ENCODE results near the gene ARMC7. TPM values are rescaled to one million over a fixed set of nuclear protein-coding genes. Genes with fewer than 3 reads are reported as not detected.
"Not testable (repeated sequence)": the region's sequence is repeated elsewhere in the genome, so short reads cannot be mapped to it uniquely, and the experiment has no call there.

ARMC7 gene
- total and polyA plus RNA-seq, 4 experiments from 2014 or later = 1.3 to 21.9 (median 11.7) TPM

DNA sequence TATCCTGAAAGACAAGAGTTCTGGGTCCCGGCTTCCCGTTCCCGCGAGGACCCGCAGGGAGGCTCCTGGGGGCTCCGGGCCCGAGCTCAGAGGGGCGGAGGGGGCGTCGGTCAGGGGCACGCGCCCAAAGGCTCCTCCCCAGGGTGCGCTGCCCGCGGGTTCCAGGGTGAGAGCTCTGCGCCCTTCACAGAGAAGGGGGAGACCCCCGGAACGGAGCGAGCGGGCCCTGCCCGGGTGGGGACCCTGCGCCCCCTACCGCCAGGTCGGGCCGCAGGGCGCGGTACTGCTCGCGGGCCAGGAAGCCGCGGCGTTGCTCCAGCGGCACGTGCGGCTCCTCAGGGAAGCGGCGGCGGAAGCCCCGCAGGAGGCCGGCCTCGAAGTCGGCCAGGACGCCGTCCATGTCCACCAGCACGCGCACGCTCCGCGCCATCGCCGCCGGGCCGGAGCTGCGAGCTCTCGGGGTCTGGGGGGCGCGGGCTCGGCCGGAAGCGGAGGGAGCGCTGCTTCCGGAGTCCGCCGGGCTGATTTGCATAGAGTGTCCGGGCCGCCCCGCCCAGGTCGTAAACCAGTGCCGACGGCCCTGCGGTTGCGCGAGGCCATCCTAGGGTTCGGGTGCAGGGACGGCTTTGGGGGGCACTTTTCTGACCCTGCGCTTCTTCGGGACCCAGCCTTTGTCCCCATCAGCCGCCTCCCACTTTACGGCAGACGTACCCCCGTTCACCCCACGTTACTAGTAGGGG is 21.7 kb downstream of the ARMC7 start, which contains the start of gene NT5C:
NT5C (minus strand) TSS at position 465 of the 740 bp plus-strand sequence; CDS start at position 430, 35 bp downstream.
- Histone ChIP-seq H3K36me3 (ENCODE audit: insufficient read depth, low read length) (peaks cover 5% of the 10 kb centered on the region), H3K4me3 (ENCODE audit: low read length in 2 of 2) (peak within 1 kb of the TSS; percentile 61 to 74), H3K27me3 (ENCODE audit: insufficient read depth, low read length) (no peaks in the 10 kb centered on the region), H3K4me1 (ENCODE audit: insufficient read depth, low read length) (peaks cover 16% of the 10 kb centered on the region), H3K27ac (ENCODE audit: low read depth, low read length) (peak within 1 kb of the TSS; percentile 80), H3K9me3 (ENCODE audit: control insufficient read depth in 1 of 2, low read length in 2 of 2) (no peaks in the 10 kb centered on the region)
- Mint-ChIP-seq H3K27me3 (no peaks in the 10 kb centered on the region), H3K36me3 (peaks cover 0 to 19% of the 10 kb centered on the region in 2 donors), H3K4me3 (peak within 1 kb of the TSS; percentile 87 to 91 (median 90)), H3K27ac (peak within 1 kb of the TSS; percentile 81 to 92 (median 88)), H3K9me3 (no peaks in the 10 kb centered on the region), H3K4me1 (peaks cover 8 to 19% (median 11%) of the 10 kb centered on the region in 4 donors)
- peak in 4 of 5 donors; percentile 38 to 60 (median 49) for DNase-seq
- intact Hi-C loops (cut with micrococcal nuclease) = loop anchor here (1.0 to 5.0 kb wide), 5 partner anchors 17 to 70 kb away; partner anchors contain the start of gene ARMC7
- CTCF ChIA-PET (ENCODE audit: partially characterized antibody) = interaction anchor here (0.7 to 5.8 kb wide), 18 partner anchors 10 to 169 kb away, joined by 3 to 127 read pairs (median 8); partner anchors contain the start of genes ARMC7, JPT1 and MRPL58
- POLR2A ChIA-PET (ENCODE audit: partially characterized antibody) = interaction anchor here (0.5 to 6.9 kb wide), 21 partner anchors 8 to 635 kb away, joined by 3 to 97 read pairs (median 6); partner anchors contain the start of genes ARMC7, GGA3, GRB2 and JPT1

DNA sequence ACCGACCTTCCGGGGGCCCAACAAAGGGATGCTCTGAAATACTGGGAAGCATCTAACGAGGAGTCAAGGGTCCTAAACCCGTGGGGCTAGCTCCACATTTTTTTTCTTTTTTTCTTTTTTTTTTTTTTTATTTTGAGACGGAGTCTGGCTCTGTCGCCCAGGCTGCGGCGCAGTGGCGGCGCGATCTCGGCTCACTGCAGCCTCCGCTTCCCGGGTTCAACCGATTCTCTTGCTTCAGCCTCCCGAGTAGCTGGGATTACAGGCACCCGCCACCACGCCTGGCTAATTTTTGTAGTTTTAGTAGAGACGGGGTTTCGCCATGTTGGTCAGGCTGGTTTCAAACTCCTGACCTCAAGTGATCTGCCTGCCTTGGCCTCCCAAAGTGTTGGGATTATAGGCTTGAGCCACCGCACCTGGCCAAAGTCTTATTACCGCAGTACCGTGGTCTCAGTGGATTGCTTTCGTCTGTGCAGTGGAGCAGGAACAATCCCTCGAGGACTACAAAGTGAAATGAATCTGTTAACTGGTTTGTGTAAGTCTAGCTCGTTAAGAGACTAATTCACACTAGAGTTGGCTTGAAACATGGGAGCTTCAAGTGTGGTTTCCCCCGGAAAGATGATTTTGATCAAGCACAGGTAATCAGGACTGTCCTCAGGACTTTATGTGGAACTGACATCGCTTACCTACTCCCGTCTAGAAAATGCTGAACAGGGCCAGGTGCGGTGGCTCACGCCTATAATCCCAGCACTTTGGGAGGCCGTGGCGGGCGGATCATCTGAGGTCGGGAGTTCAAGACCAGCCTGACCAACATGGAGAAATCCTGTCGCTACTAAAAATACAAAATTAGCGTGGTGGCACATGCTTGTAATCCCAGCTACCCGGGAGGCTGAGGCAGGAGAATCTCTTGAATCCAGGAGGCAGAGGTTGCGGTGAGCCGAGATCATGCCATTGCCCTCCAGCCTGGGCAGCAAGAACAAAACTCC is 22.5 kb downstream of the ARMC7 start:
- Mint-ChIP-seq H3K4me1 (peaks cover 8 to 18% (median 11%) of the 10 kb centered on the region in 4 donors), H3K4me3 (peak overlapping the region; percentile 84 to 91 (median 86)), H3K36me3 (peaks cover 0 to 20% of the 10 kb centered on the region in 2 donors), H3K27ac (peak overlapping the region; percentile 71 to 87 (median 79))
- Histone ChIP-seq H3K4me1 (ENCODE audit: insufficient read depth, low read length) (peaks cover 16% of the 10 kb centered on the region), H3K27ac (ENCODE audit: low read depth, low read length) (peak overlapping the region; percentile 80), H3K4me3 (ENCODE audit: low read length in 2 of 2) (peak overlapping the region in 1 of 2 donors; percentile 74)
- intact Hi-C loops (cut with micrococcal nuclease) = loop anchor here (5.0 kb wide), 1 partner anchor 40 kb away; no protein-coding TSS in a partner anchor
- not testable (repeated sequence) for H3K27me3 ChIP-seq (ENCODE audit: insufficient read depth, low read length); H3K27me3 Mint-ChIP-seq; H3K9me3 Mint-ChIP-seq; DNase-seq; H3K9me3 ChIP-seq (ENCODE audit: control insufficient read depth in 1 of 2, low read length in 2 of 2); H3K36me3 ChIP-seq (ENCODE audit: insufficient read depth, low read length)
- ChIA-PET POLR2A (ENCODE audit: partially characterized antibody) (interaction anchor here (0.9 to 6.9 kb wide), 15 partner anchors 8 to 274 kb away, joined by 3 to 97 read pairs (median 6); partner anchors contain the start of genes ARMC7, GGA3, GRB2 and JPT1), CTCF (ENCODE audit: partially characterized antibody) (interaction anchor here (1.0 to 5.8 kb wide), 14 partner anchors 9 to 170 kb away, joined by 3 to 127 read pairs (median 9); partner anchors contain the start of genes ARMC7 and JPT1)

DNA sequence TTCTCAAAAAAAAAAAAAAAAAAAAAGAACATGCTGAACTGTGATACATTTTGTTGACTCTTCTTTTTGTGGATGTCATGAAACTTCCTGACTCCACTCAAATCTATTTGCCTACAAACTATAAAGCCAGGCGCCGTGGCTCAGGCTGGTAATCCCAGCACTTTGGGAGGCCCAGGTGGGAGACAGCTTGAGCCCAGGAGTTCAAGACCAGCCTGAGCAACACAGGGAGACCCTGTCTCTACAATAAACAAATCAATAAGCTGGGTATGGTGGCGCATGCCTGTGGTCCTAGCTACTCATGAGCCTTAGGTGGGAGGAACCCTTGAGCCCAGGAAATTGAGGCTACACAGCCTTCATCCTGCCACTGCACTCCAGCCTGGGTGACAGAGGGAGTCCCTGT is 23.2 kb downstream of the ARMC7 start:
- ChIA-PET POLR2A (ENCODE audit: partially characterized antibody) (interaction anchor here (1.1 to 6.9 kb wide), 4 partner anchors 12 to 47 kb away, joined by 3 to 97 read pairs (median 8); partner anchors contain the start of gene ARMC7), CTCF (ENCODE audit: partially characterized antibody) (interaction anchor here (1.0 to 5.8 kb wide), 6 partner anchors 12 to 80 kb away, joined by 3 to 127 read pairs (median 14); partner anchors contain the start of gene ARMC7)
- peaks cover 5% of the 10 kb centered on the region for H3K36me3 ChIP-seq (ENCODE audit: insufficient read depth, low read length)
- peak overlapping the region in 1 of 7 donors; percentile 61 for H3K27ac Mint-ChIP-seq
- no peak for DNase-seq
- H3K27me3 Mint-ChIP-seq = no peaks in the 10 kb centered on the region
- intact Hi-C loops (cut with micrococcal nuclease) = loop anchor here (5.0 kb wide), 1 partner anchor 39 kb away; no protein-coding TSS in a partner anchor
- H3K4me1 ChIP-seq (ENCODE audit: insufficient read depth, low read length) = peaks cover 16% of the 10 kb centered on the region
- no peak overlapping the region for H3K27ac ChIP-seq (ENCODE audit: low read depth, low read length)
- peaks cover 8 to 18% (median 11%) of the 10 kb centered on the region in 4 donors for H3K4me1 Mint-ChIP-seq
- no peaks in the 10 kb centered on the region for H3K9me3 ChIP-seq (ENCODE audit: control insufficient read depth in 1 of 2, low read length in 2 of 2)
- no peaks in the 10 kb centered on the region for H3K27me3 ChIP-seq (ENCODE audit: insufficient read depth, low read length)
- peak overlapping the region in 4 of 8 donors; percentile 10 to 90 (median 36) for H3K4me3 Mint-ChIP-seq
- H3K4me3 ChIP-seq (ENCODE audit: low read length in 2 of 2) = no peak overlapping the region
- no peaks in the 10 kb centered on the region for H3K9me3 Mint-ChIP-seq
- peaks cover 0 to 20% of the 10 kb centered on the region in 2 donors for H3K36me3 Mint-ChIP-seq

DNA sequence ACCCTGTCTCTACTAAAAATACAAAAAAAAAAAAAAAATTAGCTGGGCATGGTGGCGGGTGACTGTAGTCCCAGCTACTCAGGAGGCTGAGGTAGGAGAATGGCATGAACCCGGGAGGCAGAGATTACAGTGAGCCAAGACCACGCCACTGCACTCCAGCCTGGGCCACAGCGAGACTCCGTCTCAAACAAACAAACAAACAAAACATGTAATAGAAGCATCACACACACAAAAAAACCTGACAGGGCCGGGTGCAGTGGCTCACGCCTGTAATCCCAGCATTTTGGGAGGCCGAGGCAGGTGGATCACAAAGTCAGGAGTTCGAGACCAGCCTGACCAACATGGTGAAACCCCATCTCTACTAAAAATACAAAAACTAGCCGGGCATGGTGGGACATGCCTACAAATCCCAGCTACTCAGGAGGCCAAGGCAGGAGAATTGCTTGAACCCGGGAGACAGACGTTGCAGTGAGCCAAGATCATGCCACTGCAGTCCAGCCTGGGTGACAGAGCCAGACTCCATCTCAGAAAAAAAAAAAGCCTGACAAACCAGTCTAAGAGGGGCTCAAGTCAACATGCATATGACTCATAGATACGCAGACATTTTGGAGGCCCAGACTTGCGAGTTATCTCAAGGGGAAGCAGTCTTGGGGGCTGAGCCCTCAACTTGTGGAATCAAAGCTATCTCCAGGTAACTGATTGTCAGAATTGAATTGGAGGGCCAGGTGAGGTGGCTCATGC is 24.0 kb downstream of the ARMC7 start:
- not testable (repeated sequence) for DNase-seq; H3K9me3 ChIP-seq (ENCODE audit: control insufficient read depth in 1 of 2, low read length in 2 of 2); H3K27me3 Mint-ChIP-seq; H3K27ac ChIP-seq (ENCODE audit: low read depth, low read length); H3K36me3 ChIP-seq (ENCODE audit: insufficient read depth, low read length); H3K4me3 Mint-ChIP-seq; H3K9me3 Mint-ChIP-seq; H3K4me3 ChIP-seq (ENCODE audit: low read length in 2 of 2); H3K27me3 ChIP-seq (ENCODE audit: insufficient read depth, low read length)
- peak overlapping the region in 2 of 7 donors; percentile 12 to 17 for H3K27ac Mint-ChIP-seq
- peaks cover 0 to 20% of the 10 kb centered on the region in 2 donors for H3K36me3 Mint-ChIP-seq
- ChIA-PET POLR2A (ENCODE audit: partially characterized antibody) (interaction anchor here (1.1 to 6.9 kb wide), 3 partner anchors 11 to 21 kb away, joined by 3 to 97 read pairs (median 4); partner anchors contain the start of genes ARMC7 and JPT1), CTCF (ENCODE audit: partially characterized antibody) (interaction anchor here (1.1 to 5.8 kb wide), 3 partner anchors 10 to 69 kb away, joined by 4 to 127 read pairs (median 17); partner anchors contain the start of gene ARMC7)
- peaks cover 16% of the 10 kb centered on the region for H3K4me1 ChIP-seq (ENCODE audit: insufficient read depth, low read length)
- peaks cover 7 to 18% (median 10%) of the 10 kb centered on the region in 4 donors for H3K4me1 Mint-ChIP-seq
- intact Hi-C loops (cut with micrococcal nuclease) = loop anchor here (5.0 kb wide), 1 partner anchor 39 kb away; no protein-coding TSS in a partner anchor

DNA sequence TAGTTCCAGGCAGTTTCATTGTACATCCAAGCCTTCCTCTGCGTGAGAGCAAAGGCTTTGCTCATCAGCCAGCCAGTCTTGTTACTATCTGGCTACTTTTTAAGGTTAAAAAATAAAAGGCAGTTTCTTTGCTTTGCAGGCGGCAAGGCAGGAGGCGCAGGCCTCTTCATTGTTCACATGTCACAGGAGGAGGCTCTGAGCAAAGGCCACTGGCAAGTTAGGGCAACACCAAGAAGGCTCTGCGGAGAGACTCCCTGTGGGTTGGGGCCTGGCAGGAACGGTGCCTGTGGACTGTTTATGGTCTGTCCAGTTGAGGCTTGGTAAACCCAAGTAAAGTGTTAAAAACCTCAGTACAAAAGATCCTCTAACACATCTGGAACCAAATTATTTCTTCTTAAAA is 25.7 kb downstream of the ARMC7 start:
- CTCF ChIA-PET (ENCODE audit: partially characterized antibody) = interaction anchor here (0.6 kb wide), 1 partner anchor 66 kb away, joined by 3 read pairs; no protein-coding TSS in a partner anchor
- Histone ChIP-seq H3K27ac (ENCODE audit: low read depth, low read length) (no peak overlapping the region), H3K27me3 (ENCODE audit: insufficient read depth, low read length) (no peaks in the 10 kb centered on the region), H3K4me3 (ENCODE audit: low read length in 2 of 2) (no peak overlapping the region), H3K36me3 (ENCODE audit: insufficient read depth, low read length) (no peaks in the 10 kb centered on the region), H3K9me3 (ENCODE audit: control insufficient read depth in 1 of 2, low read length in 2 of 2) (no peaks in the 10 kb centered on the region), H3K4me1 (ENCODE audit: insufficient read depth, low read length) (peaks cover 11% of the 10 kb centered on the region)
- Mint-ChIP-seq H3K4me1 (peaks cover 8 to 22% (median 11%) of the 10 kb centered on the region in 4 donors), H3K9me3 (no peaks in the 10 kb centered on the region), H3K36me3 (peaks cover 3 to 18% of the 10 kb centered on the region in 2 donors), H3K27ac (peak overlapping the region in 5 of 7 donors; percentile 3 to 83 (median 36)), H3K4me3 (peak overlapping the region in 1 of 8 donors; percentile 63), H3K27me3 (no peaks in the 10 kb centered on the region)
- POLR2A ChIA-PET (ENCODE audit: partially characterized antibody) = interaction anchor here (1.5 to 1.8 kb wide), 2 partner anchors 19 to 22 kb away, joined by 3 to 4 read pairs; partner anchors contain the start of gene JPT1
- intact Hi-C loops (cut with micrococcal nuclease) = no loop called here
- no peak for DNase-seq

DNA sequence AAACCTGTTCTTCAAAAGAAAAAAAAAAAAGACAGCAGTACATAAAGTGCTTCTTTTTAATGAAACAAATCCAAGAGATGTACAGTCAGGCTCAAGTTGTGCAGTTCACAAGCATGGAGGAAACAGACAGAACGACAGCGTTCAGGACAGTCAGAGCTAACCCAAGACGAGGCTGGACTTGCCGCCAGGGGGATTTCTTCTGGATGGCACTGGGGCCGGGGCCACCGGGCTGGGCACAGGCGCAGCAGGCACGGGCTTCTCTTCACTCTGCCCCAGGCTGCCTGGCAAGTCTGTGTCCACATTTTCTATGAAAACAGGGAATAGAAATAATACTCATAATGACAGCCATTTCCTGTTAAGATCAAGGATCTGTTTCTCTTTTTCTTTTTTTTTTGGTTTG is 26.2 kb downstream of the ARMC7 start:
- peak overlapping the region in 1 of 8 donors; percentile 43 for H3K4me3 Mint-ChIP-seq
- H3K36me3 Mint-ChIP-seq = peaks cover 3 to 15% of the 10 kb centered on the region in 2 donors
- peak overlapping the region in 3 of 7 donors; percentile 11 to 72 (median 35) for H3K27ac Mint-ChIP-seq
- no peak for DNase-seq
- peaks cover 13% of the 10 kb centered on the region for H3K4me1 ChIP-seq (ENCODE audit: insufficient read depth, low read length)
- H3K27me3 ChIP-seq (ENCODE audit: insufficient read depth, low read length) = no peaks in the 10 kb centered on the region
- no peak overlapping the region for H3K27ac ChIP-seq (ENCODE audit: low read depth, low read length)
- ChIA-PET CTCF (ENCODE audit: partially characterized antibody) (interaction anchor here (0.6 kb wide), 1 partner anchor 65 kb away, joined by 3 read pairs; no protein-coding TSS in a partner anchor), POLR2A (ENCODE audit: partially characterized antibody) (interaction anchor here (1.5 kb wide), 1 partner anchor 22 kb away, joined by 3 read pairs; no protein-coding TSS in a partner anchor)
- no peaks in the 10 kb centered on the region for H3K9me3 Mint-ChIP-seq
- no peaks in the 10 kb centered on the region for H3K36me3 ChIP-seq (ENCODE audit: insufficient read depth, low read length)
- H3K9me3 ChIP-seq (ENCODE audit: control insufficient read depth in 1 of 2, low read length in 2 of 2) = no peaks in the 10 kb centered on the region
- no peak overlapping the region for H3K4me3 ChIP-seq (ENCODE audit: low read length in 2 of 2)
- no peaks in the 10 kb centered on the region for H3K27me3 Mint-ChIP-seq
- H3K4me1 Mint-ChIP-seq = peaks cover 8 to 22% (median 11%) of the 10 kb centered on the region in 4 donors
- intact Hi-C loops (cut with micrococcal nuclease) = no loop called here

All from CD4-positive, alpha-beta memory T cell (primary cell).